NCI-H2196 treated with DMSO at 0.1 percent for 48 hours (cell line): ENCODE data around the gene RBM28.
A peak's percentile ranks its signal among the peaks of the same experiment; 100 is the strongest.

Source experiments
- DNase-seq: peaks from one replicate; lab custom pipeline; 2025; ENCODE audit not compliant: unreplicated experiment; lab: John Stamatoyannopoulos, UW

Gene RBM28

GRCh38 chr7:128373606-128374005, 29.9 kb upstream of the RBM28 start:
- no peak for DNase-seq

GRCh38 chr7:128370491-128370890, 26.8 kb upstream of the RBM28 start:
- DNase-seq = no peak

- no peak for DNase-seq
Measured at GRCh38 chr7:128366986-128367385, 23.3 kb upstream of the RBM28 start.

GRCh38 chr7:128366300-128366699, 22.6 kb upstream of the RBM28 start:
- no peak for DNase-seq

GRCh38 chr7:128365432-128365831, 21.7 kb upstream of the RBM28 start:
- no peak for DNase-seq

GRCh38 chr7:128364166-128364870, 20.6 kb upstream of the RBM28 start:
- DNase-seq = no peak

- DNase-seq = no peak
Measured at GRCh38 chr7:128363261-128363721, 19.6 kb upstream of the RBM28 start.

- no peak for DNase-seq
Measured at GRCh38 chr7:128362670-128363069, 19.0 kb upstream of the RBM28 start.

GRCh38 chr7:128361411-128362379, 18.0 kb upstream of the RBM28 start, which contains the start of gene PRRT4:
Gene PRRT4 (minus strand): TSS chr7:128361690.
- DNase-seq = peak; percentile 4

GRCh38 chr7:128360359-128360678, 16.6 kb upstream of the RBM28 start:
- no peak for DNase-seq

- DNase-seq = no peak
Measured at GRCh38 chr7:128359939-128360338, 16.2 kb upstream of the RBM28 start.

GRCh38 chr7:128359336-128359735, 15.6 kb upstream of the RBM28 start:
- no peak for DNase-seq

- DNase-seq = no peak
Measured at GRCh38 chr7:128358233-128358632, 14.5 kb upstream of the RBM28 start.

GRCh38 chr7:128357217-128357613, 13.5 kb upstream of the RBM28 start:
- DNase-seq = no peak

GRCh38 chr7:128356546-128357216, 13.0 kb upstream of the RBM28 start:
- DNase-seq = no peak

- no peak for DNase-seq
Measured at GRCh38 chr7:128353610-128354009, 9.9 kb upstream of the RBM28 start.

- no peak for DNase-seq
Measured at GRCh38 chr7:128353189-128353588, 9.5 kb upstream of the RBM28 start.

- DNase-seq = no peak
Measured at GRCh38 chr7:128352636-128353035, 8.9 kb upstream of the RBM28 start.

- no peak for DNase-seq
Measured at GRCh38 chr7:128352153-128352537, 8.4 kb upstream of the RBM28 start.

GRCh38 chr7:128351296-128352152, 7.8 kb upstream of the RBM28 start:
- DNase-seq = no peak
